Esophagus mucosa (tissue), 1 donor: ENCODE results near the gene ROR1. TPM values are rescaled to one million over a fixed set of nuclear protein-coding genes. Genes with fewer than 3 reads are reported as not detected.
"Not testable (repeated sequence)": the region's sequence is repeated elsewhere in the genome, so short reads cannot be mapped to it uniquely, and the experiment has no call there.

Source experiments
- ATAC-seq: fragments of 200-7000 bp; cut with Tn5 transposase; one replicate; pipeline ENCODE4 v1.9.1; 2020
- total RNA-seq: library from RNA; stranded (reverse); gene quantifications from one replicate; pipeline ENCODE4 v1.2.4, GENCODE V29; 2023
- donor health status: DM: yes; HTN: yes; CAD: no.

ROR1 gene
- total RNA-seq, 1 donor from 2014 or later: 4.4 TPM

DNA sequence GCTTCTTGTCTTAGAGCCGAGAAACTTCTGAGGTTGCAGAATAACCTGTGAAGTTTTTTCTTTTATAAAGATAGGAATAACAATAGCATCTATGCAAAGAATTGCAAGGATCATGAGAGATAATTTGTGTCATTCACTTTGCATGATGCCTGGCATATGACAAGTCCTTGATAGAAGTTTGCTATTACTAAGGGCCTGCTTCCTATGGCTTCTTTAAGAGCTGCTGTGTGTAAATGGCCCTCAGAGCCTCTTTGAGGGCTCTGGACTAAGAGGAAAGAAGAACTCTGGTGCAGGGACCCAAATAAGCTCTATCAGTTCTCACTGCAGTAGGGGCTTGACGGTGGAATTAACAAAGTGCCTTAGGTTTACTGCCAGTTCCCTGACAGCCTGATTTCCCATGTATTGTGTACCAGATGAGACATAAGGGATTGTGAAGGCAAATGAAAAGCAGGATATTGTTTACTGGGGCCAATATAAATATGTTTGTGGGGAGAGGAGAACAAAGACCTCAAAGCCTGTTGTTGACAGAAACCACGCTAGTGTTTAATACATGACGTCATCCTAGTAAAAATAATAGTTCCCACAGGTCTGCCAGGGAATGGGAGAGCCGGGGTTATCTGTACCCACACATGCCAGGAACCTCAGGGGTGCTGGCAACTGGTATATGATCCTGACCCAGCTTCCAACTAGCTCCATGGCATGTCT, 298.4 kb downstream of the ROR1 start:
- no peak for ATAC-seq

DNA sequence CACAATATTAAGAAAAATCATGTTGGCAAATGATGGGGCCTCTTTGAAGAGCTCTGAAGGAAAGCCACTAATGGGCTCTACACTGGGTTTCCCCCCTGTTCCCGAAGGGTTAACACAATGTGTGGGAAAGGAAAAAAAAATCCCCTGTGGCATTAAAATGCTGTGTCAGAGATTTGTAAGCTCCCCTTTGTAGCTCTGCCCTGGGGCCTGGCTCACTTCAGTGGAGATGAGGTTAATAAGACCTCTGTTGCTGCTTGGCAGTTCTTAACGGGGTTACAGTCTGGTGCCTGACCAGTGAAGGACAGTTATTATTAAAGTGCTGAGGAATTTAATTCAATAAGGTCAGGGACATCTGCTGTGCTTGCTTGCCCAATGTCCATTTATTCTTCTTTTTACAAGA, 299.9 kb downstream of the ROR1 start:
- no peak for ATAC-seq

DNA sequence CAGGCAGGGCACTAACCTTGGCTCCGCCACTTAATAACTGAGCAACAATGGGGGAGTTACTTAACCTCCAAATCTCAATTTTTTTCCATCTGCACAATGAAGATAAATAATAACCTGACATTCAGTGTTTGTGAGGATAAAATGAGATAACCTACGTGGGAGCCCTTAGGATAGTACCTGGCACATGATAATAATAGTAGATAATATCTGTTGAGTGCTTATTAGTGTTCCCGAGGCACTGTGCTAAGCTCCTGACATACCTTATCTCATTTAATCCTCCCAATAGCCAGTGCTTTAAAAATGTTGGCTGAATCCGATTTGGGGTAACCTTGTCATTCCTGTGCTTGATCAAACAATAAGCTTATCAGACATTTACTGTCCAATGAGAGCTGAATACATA, 300.9 kb downstream of the ROR1 start:
- no peak for ATAC-seq

DNA sequence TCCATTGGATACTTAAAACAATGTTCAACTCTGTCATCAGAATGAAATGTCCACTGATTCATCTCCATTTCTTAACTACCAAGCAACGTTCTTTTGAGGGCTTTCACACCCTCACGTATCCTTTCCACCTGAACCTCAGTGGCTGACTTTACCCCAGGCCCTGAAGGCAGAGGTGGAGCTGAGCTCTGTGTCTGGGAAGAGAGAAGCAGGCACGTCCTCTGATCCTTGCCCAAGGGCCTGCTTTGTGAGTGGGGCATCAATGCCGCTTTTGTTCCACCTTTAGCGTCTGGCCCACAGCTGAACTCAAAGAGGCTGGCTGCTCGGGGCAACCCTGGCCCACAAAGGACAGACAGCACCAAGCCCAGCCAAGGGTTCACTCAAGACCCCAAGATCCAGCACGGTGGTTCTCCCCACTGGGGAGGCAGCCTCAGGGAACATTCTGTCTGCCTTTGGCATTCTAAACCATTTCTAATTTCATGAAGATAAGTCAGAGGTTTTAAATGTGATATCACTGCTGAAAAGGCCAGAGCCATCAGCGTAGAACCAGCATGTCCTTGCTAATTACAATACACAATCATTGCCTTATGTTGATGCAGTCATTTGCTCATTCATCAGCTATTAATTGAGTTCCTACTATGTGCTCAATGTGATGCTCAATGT, 303.6 kb downstream of the ROR1 start:
- ATAC-seq: peak; percentile 70

DNA sequence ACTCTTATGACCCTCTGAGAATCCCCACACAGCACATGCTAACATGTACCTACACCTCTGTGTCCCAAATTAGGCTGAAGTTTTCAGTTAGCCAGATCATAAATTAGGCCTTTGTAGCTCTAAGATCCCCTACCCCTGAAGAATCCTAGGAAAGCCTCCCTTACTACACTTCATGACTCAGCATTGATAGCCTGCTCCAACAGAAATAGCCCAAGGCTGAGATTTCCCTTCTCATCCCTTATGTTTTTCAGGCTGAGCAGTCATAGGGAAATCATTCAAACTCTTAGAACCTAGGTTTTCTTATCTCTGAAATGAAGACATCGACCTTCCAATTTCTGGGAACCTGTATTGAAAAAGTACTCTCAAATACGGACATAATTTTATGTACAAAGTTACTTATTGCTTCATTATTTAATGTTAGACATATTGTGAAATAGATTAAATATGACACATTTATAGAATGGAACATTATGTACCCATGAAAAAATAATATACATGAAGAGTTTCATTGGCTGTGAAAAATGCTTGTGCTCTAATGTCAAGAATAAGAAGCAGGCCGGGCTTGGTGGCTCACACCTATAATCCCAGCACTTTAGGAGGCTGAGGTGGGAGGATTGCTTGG, 307.2 kb downstream of the ROR1 start:
- ATAC-seq: peak; percentile 20

DNA sequence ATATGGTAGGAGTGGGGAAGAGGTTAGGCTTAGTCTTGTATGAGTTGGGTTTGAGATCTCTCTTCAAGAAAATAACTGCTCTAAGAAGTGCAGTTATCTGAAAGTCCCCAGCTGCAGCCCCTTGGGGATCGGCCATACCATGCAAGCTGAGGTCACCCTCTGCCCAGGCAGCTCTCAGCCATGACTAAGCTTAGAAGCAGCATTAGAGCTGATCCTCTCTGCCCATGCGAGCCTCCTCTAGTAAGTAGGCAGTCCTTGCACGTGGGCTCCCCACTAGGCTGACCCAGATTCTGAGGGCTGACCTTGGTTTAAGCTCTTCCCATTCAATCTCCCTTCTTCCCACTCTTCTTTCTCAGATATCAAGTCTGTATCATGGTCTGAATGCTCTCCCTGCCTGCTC, 308.6 kb downstream of the ROR1 start:
- no peak for ATAC-seq

DNA sequence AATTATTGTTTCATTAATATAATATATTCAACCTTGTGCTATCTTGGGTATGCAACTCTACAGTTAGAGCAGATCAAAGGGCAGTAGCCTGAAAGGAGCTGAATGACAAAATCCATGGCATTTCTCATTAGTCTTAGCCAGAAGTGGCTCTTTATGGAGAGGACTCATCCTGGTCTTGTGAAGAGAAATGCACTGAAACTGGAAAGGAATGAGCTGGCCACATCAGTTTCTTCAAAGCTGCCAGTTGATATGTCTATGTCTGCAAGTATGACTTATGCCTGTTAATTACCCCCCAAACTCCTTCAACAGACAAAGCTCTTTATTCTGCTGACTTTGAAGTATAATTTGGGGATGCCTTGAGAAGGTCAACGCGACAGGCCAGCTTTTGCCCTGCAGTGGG, 310.6 kb downstream of the ROR1 start:
- ATAC-seq: no peak

DNA sequence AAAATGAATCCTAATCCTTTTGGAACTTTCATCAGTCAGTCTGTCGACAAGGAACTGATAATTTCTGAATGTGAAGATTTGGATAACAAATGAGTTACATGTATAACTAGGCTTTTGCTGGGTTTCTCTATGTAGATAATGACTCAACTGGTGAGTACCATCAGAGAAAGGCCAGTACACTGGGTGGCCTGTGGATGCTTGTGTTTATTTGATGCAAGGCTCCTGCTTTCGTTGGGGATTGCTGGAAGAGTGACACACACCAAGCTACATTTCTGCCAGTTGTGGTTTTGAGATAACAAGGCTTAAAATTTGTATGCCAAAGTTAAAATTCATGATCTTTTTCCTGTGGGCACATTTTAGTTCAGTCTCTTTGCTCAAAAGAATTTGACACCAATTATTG, 314.0 kb downstream of the ROR1 start:
- ATAC-seq: no peak

DNA sequence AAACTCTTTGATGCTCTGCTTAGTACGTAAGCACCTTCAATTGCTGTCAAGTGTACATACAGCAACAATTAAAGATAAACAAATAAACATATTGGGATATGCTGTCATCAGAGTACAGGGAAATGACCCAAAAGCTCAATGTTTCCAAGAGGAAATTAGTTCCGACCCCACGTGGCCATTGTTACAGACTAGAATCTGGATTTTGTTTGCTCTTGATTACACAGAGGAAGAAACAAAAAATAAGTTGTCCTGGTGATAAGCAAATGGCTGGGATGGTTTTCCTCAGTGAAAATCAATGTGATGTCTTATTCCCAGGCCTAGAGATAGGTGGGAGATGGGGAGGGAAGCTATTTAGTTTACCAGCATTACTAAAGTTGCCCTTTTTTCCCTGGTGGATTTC, 316.6 kb downstream of the ROR1 start:
- ATAC-seq: no peak

DNA sequence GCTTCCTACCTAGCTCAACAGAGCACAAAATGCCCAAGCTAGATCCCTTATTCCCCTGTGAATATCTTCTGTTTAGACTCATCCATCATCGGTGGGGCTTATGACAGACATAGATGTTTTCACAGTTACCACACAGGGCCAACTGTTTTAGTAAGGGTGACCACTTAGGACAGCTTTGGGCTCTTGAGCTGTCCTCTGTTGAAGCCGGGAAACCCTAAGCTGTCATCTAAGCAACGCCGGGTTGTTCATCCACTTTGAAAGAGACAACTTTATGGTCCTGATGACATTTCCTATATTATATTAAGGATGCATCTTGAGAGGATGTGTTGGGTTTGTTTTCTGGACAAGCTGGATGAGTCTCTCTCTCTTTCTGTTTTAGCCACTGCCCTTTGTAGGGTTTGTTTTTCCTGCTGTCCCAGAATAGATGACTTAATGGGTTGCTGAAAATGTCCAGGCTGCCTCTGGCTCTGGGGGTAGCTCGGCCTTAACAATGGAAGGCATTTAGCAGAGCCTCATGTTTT, 319.1 kb downstream of the ROR1 start:
- no peak for ATAC-seq

DNA sequence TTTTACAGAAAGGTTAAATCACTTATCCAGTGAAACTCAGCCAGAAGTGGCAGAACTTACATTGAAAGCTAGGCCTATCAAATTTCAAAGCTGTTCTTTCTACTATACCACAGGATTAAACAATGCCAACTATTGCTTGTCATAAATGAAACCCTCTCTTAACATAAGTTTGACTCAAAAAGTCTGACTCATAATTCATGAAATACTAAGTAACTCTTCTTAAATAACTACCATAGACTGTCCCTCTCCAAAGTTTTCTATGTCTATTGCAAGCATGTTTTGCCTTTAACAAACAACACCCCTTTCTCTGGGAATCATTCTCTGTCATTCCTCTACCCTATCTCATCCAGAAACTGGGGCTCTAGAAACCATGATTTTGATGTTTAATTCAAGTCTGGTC, 320.1 kb downstream of the ROR1 start:
- no peak for ATAC-seq

DNA sequence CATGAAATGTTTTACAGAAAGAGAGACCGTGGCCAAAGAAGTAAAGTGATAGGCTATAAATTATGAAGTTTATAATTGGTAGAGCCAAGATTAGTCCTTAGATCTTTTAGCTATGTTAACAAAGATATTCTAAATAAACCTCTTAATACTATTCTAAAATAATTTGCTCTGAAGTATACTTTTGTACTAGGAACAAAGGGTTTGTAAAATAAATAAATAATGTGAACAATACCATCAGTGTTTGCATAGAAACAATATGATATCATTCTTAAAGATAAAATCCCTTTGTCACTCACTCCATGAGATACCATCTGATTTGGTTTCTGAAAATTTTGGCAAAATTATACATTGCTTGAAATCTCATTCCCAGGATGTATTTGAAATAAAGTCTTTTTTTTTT, 322.0 kb downstream of the ROR1 start:
- ATAC-seq: no peak

DNA sequence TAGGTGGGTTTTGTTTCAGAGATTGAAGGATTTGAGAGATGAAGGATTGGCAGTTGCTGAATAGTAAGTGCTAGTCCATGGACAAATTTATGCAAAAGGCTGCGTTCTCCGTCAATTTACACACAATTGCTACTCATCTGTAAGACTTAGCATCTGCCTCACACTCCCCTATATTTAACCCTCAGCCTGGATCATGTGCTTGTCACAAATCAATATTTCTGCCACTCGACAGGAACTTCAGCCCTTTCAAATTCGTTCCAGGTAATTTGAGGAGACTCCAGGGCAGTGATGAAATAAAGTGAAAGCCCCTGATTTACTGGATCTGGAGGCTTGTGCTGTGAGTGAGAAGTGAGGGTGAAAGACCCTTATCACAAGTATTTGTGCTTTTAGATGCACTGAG, 324.0 kb downstream of the ROR1 start:
- no peak for ATAC-seq

DNA sequence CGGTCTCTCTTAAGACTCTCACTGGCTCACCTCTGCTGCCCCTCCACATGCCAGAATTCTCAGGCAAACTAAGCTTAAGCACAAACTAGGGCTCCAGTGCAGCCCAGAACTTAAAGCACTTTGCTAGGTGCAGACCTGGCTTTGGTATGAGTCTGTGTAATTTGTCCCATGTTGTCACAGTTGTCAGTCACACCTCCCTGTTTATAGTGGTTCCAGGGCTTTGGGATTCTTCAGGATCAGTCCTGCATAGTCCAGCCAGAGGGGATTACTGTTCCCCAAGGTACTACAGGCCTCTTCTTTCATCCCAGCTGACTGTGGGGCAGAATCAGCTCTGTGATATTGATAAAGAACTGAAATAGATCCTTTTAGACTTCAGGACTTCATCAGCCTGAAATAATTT, 324.6 kb downstream of the ROR1 start:
- ATAC-seq: no peak

DNA sequence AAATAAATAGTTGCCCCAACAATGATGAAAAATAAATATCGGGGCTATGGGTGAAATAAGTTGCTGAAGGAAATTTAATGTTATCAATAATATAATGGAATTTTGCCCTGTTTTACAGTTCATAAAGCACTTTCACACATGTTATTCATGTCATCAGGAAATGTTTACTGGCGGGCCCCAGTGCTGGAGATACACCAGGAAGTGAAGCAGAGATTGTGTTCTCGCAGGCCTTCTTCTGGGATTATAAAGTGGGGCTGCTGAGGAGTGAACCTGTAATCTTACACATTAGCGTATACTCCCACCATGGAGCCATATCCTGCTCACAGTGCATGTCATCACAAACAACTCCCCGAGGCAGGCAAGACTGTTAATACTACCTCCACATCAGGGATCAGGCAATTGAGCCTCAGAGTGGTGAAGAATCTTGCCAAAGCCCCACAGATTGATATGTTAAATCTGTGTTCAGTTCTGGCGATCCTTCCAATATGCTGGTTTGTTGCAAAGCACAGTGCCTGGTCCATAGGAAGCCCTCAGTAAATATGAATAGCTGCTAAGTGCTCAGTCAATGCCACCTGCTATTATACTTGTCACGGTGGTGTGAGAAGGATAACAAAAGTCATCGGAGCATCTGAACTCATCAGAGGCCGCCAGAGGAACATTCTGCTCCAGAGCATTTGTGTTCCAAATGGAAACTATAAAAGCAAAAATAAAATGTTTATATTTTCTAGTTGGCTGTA, 325.2 kb downstream of the ROR1 start:
- no peak for ATAC-seq

DNA sequence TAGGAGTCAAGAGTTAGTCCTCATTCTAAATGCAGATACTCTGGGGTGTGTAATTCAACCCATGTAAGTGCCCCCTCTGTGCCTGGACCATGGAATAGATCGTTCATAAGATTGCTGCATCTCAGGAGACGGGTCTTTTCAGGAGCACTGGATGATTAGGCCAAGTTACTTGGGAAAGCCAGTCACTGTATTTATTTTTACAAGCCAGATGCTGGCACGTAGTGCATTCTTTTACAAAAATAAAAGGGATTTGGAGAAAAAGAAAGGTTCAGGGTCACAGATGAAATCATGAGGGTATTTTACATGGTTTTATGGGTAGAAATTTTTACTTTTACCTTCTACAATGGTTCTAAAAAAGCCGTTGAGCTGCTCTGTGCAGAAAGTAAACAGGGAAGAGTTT, 327.0 kb downstream of the ROR1 start:
- no peak for ATAC-seq

DNA sequence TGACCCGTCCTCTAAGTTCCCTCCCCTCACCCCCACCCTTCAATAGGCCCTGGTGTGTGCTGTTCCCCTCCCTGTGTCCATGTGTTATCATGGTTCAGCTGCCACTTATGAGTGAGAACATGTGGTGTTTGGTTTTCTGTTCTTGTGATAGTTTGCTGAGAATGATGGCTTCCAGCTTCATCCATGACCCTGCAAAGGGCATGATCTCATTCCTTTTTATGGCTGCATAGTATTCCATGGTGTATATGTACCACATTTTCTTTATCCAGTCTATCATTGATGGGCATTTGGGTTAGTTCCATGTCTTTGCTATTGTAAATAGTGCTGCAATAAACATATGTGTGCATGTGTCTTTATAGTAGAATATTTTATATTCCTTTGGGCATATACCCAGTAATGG, 330.8 kb downstream of the ROR1 start:
- not testable (repeated sequence) for ATAC-seq

DNA sequence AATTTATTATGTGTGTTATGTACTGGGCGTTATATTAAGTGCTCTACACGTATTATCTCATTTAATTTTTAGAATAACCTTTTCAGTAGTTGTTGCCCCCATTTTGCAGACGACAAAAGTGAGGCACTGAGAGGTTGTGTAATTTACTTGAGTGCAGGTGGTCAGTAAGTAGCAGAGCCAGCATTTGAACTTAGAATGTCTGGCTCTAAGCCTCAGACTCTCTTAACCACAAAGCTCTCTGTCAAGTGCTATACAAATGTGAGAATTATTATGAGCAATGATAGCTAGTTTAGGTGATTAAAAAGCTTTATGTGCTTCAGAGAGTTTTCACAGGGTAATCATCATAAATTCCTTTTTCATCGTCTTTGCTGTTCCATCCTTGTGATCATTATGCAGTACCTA, 333.3 kb downstream of the ROR1 start:
- ATAC-seq: no peak

DNA sequence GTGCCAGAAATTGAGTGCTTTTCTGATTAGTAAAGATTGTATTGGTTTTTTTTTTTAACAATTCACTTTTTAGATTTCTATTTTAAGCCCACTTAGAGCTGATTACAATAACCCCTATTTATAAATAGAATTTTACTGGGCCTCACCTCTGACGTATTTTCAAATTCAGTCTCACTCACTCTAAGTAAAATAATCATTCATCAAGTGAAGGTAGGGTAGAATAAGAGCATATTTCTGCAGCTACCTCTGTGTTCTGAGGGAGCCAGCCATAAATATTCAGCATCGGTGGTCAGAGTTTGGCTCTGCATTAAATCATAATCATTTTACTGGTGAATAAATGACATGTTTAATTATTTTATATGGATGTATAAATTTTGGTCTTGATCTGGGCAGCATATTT, 333.8 kb downstream of the ROR1 start:
- ATAC-seq: no peak

DNA sequence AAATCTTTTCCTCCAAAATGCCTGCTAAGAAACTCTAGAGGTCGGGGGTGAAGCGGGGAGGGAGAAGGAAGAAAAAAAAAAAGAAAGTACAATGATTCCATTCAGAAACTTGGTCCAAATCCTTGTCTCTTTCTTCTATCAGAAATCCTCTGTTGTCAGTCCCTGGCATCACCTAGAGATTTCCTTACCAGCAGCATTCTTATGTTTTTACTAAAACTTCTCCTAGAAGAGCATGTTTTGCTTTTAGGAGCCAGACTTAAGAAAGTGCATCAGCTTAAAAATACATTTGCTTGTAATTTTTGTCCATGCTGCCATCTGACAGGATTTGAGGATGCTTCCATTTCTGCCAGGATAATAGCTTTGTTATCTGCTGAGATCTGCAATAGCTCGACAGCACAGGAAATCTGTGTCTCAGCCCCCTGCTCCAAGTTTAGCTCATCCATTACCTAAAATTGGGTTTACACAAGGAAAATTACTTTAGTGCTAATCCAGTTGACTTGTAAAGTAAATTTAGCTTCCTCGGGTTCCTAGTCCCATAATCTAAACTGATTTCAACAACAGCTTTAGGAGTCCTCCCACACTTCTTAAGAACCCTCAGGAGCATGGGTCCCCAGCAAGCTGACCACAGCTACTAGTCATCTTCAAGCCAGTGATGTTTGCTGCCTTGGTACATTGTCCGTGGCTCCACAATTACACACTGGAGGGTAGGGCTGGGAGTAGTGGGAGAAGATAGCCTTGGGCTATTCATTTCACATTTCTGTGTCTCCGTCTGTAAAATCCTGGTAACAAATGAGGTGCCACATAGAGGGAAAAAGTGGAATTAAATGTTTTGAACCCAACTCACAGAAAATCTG, 337.3 kb downstream of the ROR1 start:
- ATAC-seq: no peak

DNA sequence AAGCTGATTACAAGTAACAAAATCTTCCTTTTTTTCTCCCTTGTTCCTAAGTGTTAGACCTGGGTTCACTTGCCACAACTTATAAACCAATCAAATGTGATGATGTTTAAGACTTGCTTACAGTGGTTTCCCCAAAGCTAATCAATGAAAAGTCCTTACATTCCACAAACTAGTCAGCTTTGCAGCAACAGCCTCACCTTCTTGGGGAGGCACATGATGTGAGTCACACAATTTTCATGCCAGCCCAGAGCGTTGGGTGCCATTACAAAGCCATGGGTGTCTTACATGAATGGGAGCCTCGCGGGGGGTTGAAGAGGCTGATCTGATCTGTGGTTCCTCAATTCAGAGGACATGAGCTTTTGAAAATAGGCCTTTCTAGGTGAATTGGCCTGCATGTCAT, 338.0 kb downstream of the ROR1 start:
- ATAC-seq: no peak

DNA sequence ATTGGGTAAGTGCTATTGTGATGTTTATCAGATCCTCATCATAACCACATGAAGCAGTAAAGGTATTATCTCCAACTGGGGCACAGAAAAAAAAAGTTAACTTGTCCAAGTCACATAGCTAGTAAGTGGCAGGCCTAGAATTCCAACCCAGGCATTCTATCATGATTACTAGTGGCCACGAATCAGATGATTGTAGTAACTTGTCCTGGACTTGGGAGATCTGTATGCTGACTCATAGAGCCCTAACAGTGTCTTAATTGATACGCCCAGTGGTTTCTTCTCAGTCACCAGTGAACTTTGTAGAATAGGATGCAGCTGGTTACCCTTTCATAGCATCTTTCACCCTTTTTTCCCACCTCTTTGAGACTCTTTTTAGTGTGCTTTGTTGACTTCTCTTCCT, 338.5 kb downstream of the ROR1 start:
- peak; percentile 80 for ATAC-seq
